Measurements from ENCODE around the gene TLCD1.

TLCD1 gene

DNA sequence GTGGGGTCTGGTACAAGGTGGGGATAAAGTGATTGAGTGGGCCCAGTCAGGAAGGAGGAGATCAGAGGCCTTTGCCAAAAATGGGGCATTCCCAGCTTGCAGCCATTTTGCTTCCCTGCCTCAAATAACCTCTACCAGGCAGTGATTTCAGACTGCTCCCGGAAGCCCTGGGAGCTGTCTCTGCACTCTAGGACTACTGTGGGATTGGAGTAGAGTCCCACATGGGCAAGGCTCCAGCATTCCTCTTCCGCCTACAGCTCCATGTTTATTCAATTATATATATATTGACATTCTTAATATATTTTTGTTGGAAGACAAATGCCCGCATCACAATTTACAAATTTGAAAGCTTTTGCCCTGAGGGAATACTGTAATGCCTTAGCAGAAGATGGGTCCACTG, 50.5 kb downstream of the TLCD1 start:
- no peak for DNase-seq
